ENCODE results near the gene VTI1A. TPM values are rescaled to one million over a fixed set of nuclear protein-coding genes. Genes with fewer than 3 reads are reported as not detected.

The VTI1A gene
- polyA plus RNA-seq, 1 of the 3 experiments (the other 2 are of a cell fraction) = 8.3 TPM

DNA sequence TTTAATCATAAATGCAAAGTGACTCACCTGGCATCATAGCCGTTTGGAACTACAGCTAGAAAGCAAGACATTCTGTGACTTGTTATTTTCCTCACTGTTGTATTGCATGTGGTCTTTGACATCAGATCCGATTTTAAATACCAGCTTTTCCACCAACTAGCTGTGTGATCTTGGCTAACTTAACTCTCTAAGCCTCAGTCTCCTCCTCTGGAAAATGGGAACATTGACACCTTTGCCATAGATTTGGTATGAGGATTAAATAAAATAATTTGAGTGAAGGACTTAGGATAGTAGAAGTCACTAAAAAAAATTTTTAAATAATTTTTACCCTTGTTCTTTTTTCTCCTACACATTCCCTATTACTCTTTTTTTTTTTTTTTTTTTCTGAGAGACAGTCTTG is 348.1 kb downstream of the VTI1A start:
- no peaks in the 10 kb centered on the region for H3F3A ChIP-seq (replicated peaks; ENCODE audit: insufficient read depth)

DNA sequence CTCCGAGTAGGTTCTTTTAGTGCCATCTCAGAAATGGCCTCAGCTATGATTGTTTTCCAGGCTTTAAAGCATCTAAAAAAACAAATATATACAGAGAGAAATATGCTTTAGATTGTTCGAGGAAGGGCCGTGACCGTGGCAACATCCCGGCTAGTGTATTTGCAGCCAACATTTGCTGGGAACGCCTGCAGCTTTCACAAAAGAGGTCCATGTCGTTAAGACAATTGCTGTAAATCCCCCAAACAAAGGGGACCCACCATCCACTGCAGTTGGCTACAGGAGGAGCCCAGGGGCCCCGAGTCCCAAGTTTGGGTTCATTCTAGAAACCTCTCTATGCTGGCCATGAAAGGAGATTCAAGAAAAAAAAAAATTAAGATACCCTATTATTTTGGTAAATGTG is 350.2 kb downstream of the VTI1A start:
- no peaks in the 10 kb centered on the region for H3K9me3 ChIP-seq
- no peaks in the 10 kb centered on the region for H3K79me2 ChIP-seq (ENCODE audit: insufficient read depth)
- no peaks in the 10 kb centered on the region for H4K20me1 ChIP-seq (ENCODE audit: insufficient read depth)
- H3K4me1 ChIP-seq (ENCODE audit: control insufficient read depth in 1 of 2, insufficient read depth in 2 of 2, low read depth in 1 of 2, low read length in 1 of 2) = peaks cover 8 to 10% of the 10 kb centered on the region in 2 experiments; a peak in 3 of 4 replicates
- H2AFZ ChIP-seq (ENCODE audit: low read depth) = no peak overlapping the region
- no peak for DNase-seq
- 93% methylated on average over 8 of the region's 8 CpGs for WGBS (ENCODE audit: low lambda C conversion rate)
- H3K4me2 ChIP-seq = no peak overlapping the region
- no peaks in the 10 kb centered on the region for H3K27me3 ChIP-seq (ENCODE audit: insufficient read depth)
- H3K4me3 ChIP-seq (ENCODE audit: low read depth in 2 of 2, low read length in 1 of 2) = no peak overlapping the region
- ChIA-PET POLR2A (no interaction called here), CTCF (no interaction called here)
- TF ChIP-seq FOXM1 (IDR thresholded peaks at IDR 0.05; ENCODE audit: low read depth) = no peak
- no peak for TF ChIP-seq PBX3 (IDR thresholded peaks at IDR 0.05)
- no peak for TF ChIP-seq GABPA (IDR thresholded peaks at IDR 0.05; ENCODE audit: low read depth)
- TF ChIP-seq MEF2A (IDR thresholded peaks at IDR 0.05; ENCODE audit: borderline replicate concordance, low read depth) = no peak
- H3K9ac ChIP-seq = no peak overlapping the region
- no peaks in the 10 kb centered on the region for H3K9me2 ChIP-seq
- peaks cover 3% of the 10 kb centered on the region for H3F3A ChIP-seq (replicated peaks; ENCODE audit: insufficient read depth)
- no peaks in the 10 kb centered on the region for H3K36me3 ChIP-seq (replicated peaks in 1 of 2; ENCODE audit: control insufficient read depth in 1 of 2, insufficient read depth in 2 of 2, low read length in 1 of 2)
- H3K27ac ChIP-seq (ENCODE audit: low read depth in 2 of 2, low read length in 1 of 2) = no peak overlapping the region

More for the DNA sequence above, 348.1 kb downstream of the VTI1A start:
- no peaks in the 10 kb centered on the region for H3K79me2 ChIP-seq (ENCODE audit: insufficient read depth)
- no peaks in the 10 kb centered on the region for H3K9me2 ChIP-seq
- H3K4me2 ChIP-seq = no peak overlapping the region
- H2AFZ ChIP-seq (ENCODE audit: low read depth) = no peak overlapping the region
- no peaks in the 10 kb centered on the region for H3K27me3 ChIP-seq (ENCODE audit: insufficient read depth)
- H3K9ac ChIP-seq = no peak overlapping the region
- H4K20me1 ChIP-seq (ENCODE audit: insufficient read depth) = no peaks in the 10 kb centered on the region
- H3K9me3 ChIP-seq = no peaks in the 10 kb centered on the region
- no peaks in the 10 kb centered on the region for H3K36me3 ChIP-seq (replicated peaks in 1 of 2; ENCODE audit: control insufficient read depth in 1 of 2, insufficient read depth in 2 of 2, low read length in 1 of 2)
- peaks cover 8 to 10% of the 10 kb centered on the region in 2 experiments; a peak in 3 of 4 replicates for H3K4me1 ChIP-seq (ENCODE audit: control insufficient read depth in 1 of 2, insufficient read depth in 2 of 2, low read depth in 1 of 2, low read length in 1 of 2)
- CTCF ChIA-PET = no interaction called here
- DNase-seq = no peak
- no peak overlapping the region for H3K4me3 ChIP-seq (ENCODE audit: low read depth in 2 of 2, low read length in 1 of 2)
- H3K27ac ChIP-seq (ENCODE audit: low read depth in 2 of 2, low read length in 1 of 2) = no peak overlapping the region
- no peak for TF ChIP-seq USF2 (IDR thresholded peaks at IDR 0.05; ENCODE audit: borderline replicate concordance, low read depth, low read length)
- no peak for TF ChIP-seq FOXJ3 (CRISPR knock-in tag; IDR thresholded peaks at IDR 0.05)
- TF ChIP-seq POLR2AphosphoS5 (IDR thresholded peaks at IDR 0.05; ENCODE audit: low read depth, low read length) = no peak
- TF ChIP-seq ELF1 (IDR thresholded peaks at IDR 0.05) = no peak
- no peak for TF ChIP-seq REST (IDR thresholded peaks at IDR 0.05; ENCODE audit: low read depth, low read length)
- TF ChIP-seq JUND (IDR thresholded peaks at IDR 0.05) = no peak
- no peak for TF ChIP-seq NFIC (IDR thresholded peaks at IDR 0.05; ENCODE audit: borderline replicate concordance)
- no peak for TF ChIP-seq NRF1 (IDR thresholded peaks at IDR 0.05; ENCODE audit: low read depth, low read length)
- TF ChIP-seq TAF1 (IDR thresholded peaks at IDR 0.05; ENCODE audit: borderline replicate concordance, low read depth, low read length) = no peak
- TF ChIP-seq FOXM1 (IDR thresholded peaks at IDR 0.05; ENCODE audit: low read depth) = no peak
- POLR2A ChIA-PET = no interaction called here
- WGBS (ENCODE audit: low lambda C conversion rate) = 95% methylated on average over 2 of the region's 2 CpGs
